ENCODE results near the gene UHRF1. TPM values are rescaled to one million over a fixed set of nuclear protein-coding genes. Genes with fewer than 3 reads are reported as not detected.
"Not testable (repeated sequence)": the region's sequence is repeated elsewhere in the genome, so short reads cannot be mapped to it uniquely, and the experiment has no call there.

Gene UHRF1
- 10 to 100 TPM; 30.1 to 36.6 (median 34.3) TPM for polyA plus RNA-seq (ENCODE audit: insufficient read length in 4 of 4)

DNA sequence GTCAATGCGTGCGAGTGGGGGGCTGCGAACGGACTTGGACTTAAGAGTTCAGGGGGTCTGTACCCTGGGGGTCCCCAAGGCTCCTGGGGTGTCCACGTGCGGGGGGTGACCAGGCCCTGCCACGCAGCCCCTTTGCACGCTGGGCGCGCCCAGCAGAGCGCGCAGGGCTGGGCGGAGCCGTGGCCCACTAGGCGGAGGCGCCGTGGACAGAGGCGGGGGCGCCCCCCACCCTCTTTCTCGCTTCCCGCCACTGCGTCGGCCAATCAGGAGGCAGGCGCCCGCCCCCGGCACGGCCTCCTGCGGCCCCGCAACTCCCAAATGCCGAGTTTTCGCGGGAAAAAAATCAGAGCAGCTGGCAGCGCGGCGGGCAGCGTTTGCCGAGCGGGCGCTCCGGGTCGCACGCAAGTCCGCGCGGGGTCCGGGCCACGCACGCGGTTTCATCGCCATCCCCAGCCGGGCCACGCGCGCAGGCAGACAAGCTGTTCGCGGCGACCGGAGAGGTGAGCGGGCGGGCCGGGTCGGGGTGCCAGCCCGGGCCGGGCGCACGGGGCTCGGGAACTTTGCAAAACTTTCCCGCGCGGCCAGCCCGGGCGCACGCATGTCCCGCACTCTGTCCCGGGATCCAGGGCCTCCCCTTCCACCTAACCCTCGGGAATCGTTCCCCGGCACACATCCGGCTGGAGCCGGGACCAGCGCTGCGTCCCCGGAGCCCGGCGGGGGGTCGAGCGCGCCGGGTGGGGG lies at the start of gene UHRF1:
TSS of gene UHRF1 (plus strand) at position 346 of the 741 bp plus-strand sequence. CDS start 1,385 bp downstream, outside the sequence.
- DNase-seq (ENCODE audit: low read depth in 4 of 4, low spot score in 3 of 4) = no peak

DNA sequence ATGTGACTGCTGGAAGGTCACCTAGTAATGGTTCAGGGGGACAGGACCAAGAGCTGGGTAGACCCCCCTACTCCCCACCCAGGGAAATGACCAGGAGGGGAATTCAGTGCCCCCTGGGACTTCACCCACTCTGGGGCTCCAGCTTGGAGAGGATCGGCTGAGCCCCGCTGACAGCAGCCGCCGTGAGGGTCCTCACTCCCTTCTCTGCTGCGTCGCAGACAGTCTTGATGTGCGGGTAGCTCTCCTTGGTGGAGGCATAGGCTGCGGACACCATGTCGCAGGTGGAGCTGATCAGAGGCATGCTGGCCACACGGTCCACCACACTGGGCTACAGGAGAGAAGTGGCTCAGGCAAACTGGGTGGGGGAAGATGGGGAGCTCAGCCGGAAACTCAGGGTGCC lies 49.6 kb upstream of the UHRF1 start:
- no peak for DNase-seq (ENCODE audit: low read depth in 4 of 4, low spot score in 3 of 4)

DNA sequence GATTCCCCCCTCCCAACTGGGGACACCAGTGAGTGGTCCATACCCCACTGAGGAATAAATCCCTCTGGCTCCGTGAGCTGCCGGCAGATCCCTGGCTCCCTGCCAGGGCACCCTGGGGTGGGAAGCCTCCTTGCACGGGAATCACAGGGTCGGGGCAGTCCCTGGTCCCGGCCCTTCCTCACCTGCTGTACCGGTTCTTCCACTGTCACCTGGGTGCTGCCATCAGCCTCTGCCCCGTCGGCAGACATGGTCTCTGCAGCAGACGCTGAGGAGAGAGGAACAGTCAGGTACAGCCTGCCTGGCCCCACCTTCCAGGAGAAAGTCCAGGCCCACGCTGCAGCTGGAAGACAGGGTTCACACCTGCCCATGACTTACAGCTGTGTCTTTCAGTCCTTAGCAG lies 48.2 kb upstream of the UHRF1 start:
- no peak for DNase-seq (ENCODE audit: low read depth in 4 of 4, low spot score in 3 of 4)

DNA sequence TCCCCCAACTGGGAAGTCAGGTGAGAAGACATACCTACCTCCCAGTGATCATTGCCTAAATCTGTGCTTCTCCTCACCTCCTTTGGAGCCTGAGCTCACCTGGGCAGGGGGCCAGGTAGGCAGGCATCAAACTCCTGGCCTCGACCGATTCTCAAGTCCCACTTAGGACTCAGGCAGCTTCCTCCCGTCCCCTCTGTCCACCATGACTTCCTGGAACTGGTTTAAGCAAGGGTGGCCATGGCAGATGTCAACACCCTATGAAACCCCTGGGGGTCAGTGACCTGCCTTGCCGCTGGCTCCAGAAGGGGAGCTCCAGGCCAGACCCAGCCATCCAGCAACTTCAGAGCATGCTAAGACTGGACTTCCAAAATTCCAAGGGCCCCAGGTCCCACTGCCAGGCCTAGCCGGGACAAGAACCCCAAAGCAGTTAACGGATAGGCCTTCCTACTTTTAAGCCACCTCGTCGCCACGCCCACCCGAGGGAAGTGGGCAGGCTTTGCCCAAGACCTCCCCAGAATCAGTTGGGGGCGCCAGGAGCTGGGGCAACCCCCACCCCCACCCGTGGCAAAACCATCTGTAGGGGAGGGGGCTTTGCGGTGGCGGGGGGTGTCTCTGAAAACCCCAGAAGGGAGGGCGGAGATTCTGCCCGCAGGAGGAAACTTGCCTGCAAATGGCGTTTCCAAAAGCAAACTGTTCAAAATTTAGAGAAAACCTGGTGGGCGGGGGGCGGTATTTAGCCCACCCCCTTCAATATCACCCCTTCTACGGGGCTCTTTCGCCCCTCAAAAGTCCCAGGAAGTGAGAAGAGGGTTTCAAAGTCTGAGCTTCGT lies 42.5 kb upstream of the UHRF1 start:
- peak in 1 of 4 donors; percentile 23 for DNase-seq (ENCODE audit: low read depth in 4 of 4, low spot score in 3 of 4)

DNA sequence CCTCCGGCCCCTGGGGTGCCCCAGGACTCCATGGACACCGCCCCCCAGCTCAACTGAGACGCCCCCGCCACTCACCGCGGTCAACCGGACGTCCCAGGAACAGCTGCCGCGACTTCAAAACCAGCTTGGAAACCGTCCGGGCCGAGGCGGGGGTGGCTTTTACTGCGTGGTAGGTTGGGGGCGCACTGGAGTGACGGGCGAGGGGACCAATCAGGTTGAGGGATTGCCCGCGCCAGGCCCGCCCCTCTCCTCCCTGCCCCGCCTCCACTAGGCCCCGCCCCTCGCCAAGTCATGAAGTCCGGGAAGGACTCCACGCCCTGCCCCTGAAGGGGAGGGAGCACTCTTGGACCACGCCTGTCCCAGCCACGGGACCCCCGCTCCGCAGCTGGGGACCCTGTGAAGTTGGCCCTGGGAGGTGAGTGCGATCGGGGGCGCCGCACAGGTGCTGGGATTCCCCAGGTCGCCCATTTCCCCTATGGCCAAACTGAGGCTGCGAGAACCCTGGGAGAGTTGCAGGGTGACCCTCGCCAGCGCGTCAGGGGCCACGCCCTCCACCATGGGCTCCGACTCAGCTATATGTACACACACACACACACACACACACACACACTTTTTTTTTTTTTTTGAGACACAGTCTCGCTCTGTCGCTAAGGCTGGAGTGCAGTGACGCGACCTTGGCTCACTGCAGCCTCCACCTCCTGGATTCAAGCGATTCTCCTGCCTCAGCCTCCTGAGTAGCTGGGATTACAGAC lies 41.6 kb upstream of the UHRF1 start, which contains the start of gene PLIN3:
TSS of gene PLIN3 (minus strand) at position 134 of the 752 bp plus-strand sequence. CDS start 6,273 bp downstream, outside the sequence.
- peak; percentile 86 to 92 (median 88) for DNase-seq (ENCODE audit: low read depth in 4 of 4, low spot score in 3 of 4)

DNA sequence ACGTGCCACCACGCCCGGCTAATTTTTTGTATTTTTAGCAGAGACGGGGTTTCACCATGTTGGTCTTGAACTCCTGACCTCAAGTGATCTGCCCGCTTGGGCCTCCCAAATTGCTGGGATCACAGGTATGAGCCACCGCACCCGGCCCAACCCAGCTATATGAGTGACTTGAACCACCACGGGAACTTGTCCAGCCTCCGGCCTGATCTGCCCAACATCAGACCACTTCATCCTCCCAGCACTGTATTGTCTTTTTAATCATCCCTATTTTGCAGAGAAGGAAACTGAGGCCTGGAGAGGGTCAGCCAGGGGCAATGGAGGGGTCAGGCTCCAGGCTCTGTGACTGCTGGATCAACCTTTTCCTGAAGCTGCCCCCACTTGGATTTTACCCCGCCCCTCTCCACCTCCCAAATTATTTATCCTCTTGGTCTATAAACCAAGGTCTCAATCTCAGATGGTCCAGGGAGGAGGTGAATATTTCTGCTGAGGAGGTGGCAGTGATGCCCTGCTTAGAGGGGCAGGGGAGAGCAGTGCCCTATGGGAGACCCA lies 40.9 kb upstream of the UHRF1 start:
- DNase-seq (ENCODE audit: low read depth in 4 of 4, low spot score in 3 of 4) = no peak

- no peak for DNase-seq (ENCODE audit: low read depth in 4 of 4, low spot score in 3 of 4)
Observed at GRCh38 chr19:4870025-4870700, 39.1 kb upstream of the UHRF1 start.

- DNase-seq (ENCODE audit: low read depth in 4 of 4, low spot score in 3 of 4) = no peak
Observed at GRCh38 chr19:4871711-4872110, 37.6 kb upstream of the UHRF1 start.

- no peak for DNase-seq (ENCODE audit: low read depth in 4 of 4, low spot score in 3 of 4)
Observed at GRCh38 chr19:4873930-4874329, 35.4 kb upstream of the UHRF1 start.

- DNase-seq (ENCODE audit: low read depth in 4 of 4, low spot score in 3 of 4) = peak in 1 of 4 donors; percentile 42
Observed at GRCh38 chr19:4877753-4878490, 31.4 kb upstream of the UHRF1 start.

- no peak for DNase-seq (ENCODE audit: low read depth in 4 of 4, low spot score in 3 of 4)
Observed at GRCh38 chr19:4878491-4878968, 30.8 kb upstream of the UHRF1 start.

DNA sequence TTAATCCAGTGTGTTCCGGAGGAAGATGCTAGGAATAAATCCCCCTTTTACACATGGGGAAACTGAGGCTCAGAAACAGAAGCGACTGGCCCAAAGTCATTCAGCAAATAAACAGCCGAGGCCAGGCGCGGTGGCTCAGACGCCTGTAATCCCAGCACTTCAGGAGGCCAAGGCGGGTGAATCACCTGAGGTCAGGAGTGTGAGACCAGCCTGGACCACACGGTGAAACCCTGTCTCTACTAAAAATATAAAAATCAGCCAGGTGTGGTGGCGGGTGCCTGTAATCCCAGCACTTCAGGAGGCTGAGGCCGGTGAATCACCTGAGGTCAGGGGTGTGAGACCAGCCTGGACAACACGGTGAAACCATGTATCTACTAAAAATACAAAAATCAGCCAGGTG lies 30.3 kb upstream of the UHRF1 start:
- DNase-seq (ENCODE audit: low read depth in 4 of 4, low spot score in 3 of 4) = no peak

DNA sequence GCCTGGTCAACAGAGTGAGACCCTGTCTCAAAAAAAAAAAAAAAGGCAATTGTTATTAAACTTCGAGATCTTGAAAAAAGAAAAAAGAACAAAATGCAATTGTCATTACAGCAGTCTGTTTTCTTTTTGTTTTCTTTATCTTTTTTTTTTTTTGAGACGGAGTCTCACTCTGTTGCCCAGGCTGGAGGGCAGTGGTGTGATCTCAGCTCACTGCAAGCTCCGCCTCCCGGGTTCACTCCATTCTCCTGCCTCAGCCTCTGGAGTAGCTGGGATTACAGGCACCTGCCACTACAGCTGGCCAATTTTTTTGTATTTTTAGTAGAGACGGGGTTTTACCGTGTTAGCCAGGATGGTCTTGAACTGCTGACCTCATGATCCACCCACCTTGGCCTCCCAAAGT lies 26.4 kb upstream of the UHRF1 start:
- not testable (repeated sequence) for DNase-seq (ENCODE audit: low read depth in 4 of 4, low spot score in 3 of 4)

DNA sequence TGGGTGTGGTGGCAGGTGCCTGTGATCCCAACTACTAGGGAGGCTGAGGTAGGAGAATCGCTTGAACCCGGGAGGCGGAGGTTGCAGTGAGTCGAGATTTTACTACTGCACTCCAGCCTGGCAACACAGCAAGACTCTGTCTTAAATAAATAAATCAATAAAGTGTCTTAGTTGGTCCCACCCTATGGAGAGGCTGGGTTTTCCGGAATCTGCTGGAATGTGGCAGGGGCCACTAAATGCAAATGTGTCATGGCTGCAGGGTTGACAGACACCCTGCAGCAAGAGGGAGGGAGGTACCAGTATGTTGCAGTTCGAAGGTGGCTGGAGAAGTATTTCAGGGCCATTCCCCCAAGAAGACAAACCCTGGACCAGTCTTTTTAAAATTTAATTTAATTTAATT lies 24.3 kb upstream of the UHRF1 start:
- DNase-seq (ENCODE audit: low read depth in 4 of 4, low spot score in 3 of 4) = not testable (repeated sequence)

- not testable (repeated sequence) for DNase-seq (ENCODE audit: low read depth in 4 of 4, low spot score in 3 of 4)
Observed at GRCh38 chr19:4887803-4888202, 21.5 kb upstream of the UHRF1 start.

DNA sequence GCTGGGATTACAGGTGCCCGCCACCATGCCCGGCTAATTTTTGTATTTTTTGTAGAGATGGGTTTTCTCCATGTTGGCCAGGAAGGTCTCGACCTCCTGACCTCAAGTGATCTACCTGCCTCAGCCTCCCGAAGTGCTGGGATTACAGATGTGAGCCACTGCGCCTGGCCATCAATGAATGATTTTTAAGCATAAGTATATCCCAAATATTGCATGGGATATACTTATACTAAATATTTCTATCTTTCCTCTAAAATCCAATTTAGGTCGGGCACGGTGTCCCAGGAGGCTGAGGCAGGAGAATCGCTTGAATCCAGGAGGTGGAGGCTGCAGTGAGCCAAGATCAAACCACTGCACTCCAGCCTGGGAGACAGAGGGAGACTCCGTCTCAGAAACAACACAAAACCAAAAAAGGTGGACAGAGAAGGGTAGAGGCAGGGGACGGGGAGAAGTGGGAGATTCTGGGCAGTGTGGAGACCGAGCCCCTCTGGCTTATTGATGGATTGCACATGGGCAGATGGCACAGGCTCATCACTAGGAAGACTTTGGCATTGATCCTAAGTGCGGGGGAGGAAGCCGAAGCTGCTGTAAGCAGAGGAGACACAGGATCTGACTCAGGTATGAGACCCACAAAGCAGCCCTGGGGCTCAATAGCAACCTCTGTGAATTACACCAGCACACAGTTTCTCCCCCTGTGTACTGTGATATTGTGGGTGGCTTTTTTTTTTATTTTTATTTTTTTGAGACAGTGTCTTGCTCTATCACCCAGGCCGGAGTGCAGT lies 20.1 kb upstream of the UHRF1 start:
- DNase-seq (ENCODE audit: low read depth in 4 of 4, low spot score in 3 of 4) = no peak

- DNase-seq (ENCODE audit: low read depth in 4 of 4, low spot score in 3 of 4) = no peak
Observed at GRCh38 chr19:4891066-4891465, 18.2 kb upstream of the UHRF1 start.

- DNase-seq (ENCODE audit: low read depth in 4 of 4, low spot score in 3 of 4) = not testable (repeated sequence)
Observed at GRCh38 chr19:4892962-4893361, 16.3 kb upstream of the UHRF1 start.

All from right renal pelvis (tissue), 4 donors.